CD8-positive, alpha-beta memory T cell (primary cell): Measurements from ENCODE around the gene RDH13. TPM values are rescaled to one million over a fixed set of nuclear protein-coding genes. Genes with fewer than 3 reads are reported as not detected.
"Not testable (repeated sequence)": the region's sequence is repeated elsewhere in the genome, so short reads cannot be mapped to it uniquely, and the experiment has no call there.

ENCODE experiments used
- CTCF ChIA-PET: fragments of 350-600 bp; sonication (Branson Sonifier 250); formaldehyde crosslinking; loops from one replicate; lab custom pipeline; 2021; ENCODE audit warnings: antibody characterized with exemption; lab: Charles Lee
- POLR2A ChIA-PET: fragments of 350-600 bp; sonication (Branson Sonifier 250); formaldehyde crosslinking; loops from one replicate; lab custom pipeline; 2021; ENCODE audit warnings: antibody characterized with exemption; lab: Charles Lee
- DNase-seq, 5 donors: peaks; one replicate each; pipeline versions ENCODE4 v3.0.0 to v3.0.0-alpha.2; 2020 to 2022; ENCODE audit warnings: mixed read lengths in 1 of 5
- H3K27ac ChIP-seq: one replicate; pipeline ENCODE4 v1.7.0; 2013; ENCODE audit warnings: low read depth, mild to moderate bottlenecking, low read length, moderate library complexity
- H3K27me3 ChIP-seq: 2 replicates; pipeline ENCODE4 v1.7.0; 2013; ENCODE audit warnings: low read length, mild to moderate bottlenecking; ENCODE audit not compliant: insufficient read depth, poor library complexity, severe bottlenecking
- H3K36me3 ChIP-seq: 2 replicates; pipeline ENCODE4 v1.7.0; 2013; ENCODE audit warnings: mild to moderate bottlenecking, low read length, moderate library complexity; ENCODE audit not compliant: insufficient read depth
- H3K4me1 ChIP-seq: 2 replicates; pipeline ENCODE4 v1.7.0; 2013; ENCODE audit warnings: mild to moderate bottlenecking, low read length, moderate library complexity; ENCODE audit not compliant: insufficient read depth
- H3K4me3 ChIP-seq: 2 replicates; pipeline ENCODE4 v1.7.0; 2013; ENCODE audit warnings: mild to moderate bottlenecking, low read length
- H3K9me3 ChIP-seq: 2 replicates; pipeline ENCODE4 v1.7.0; 2013; ENCODE audit warnings: mild to moderate bottlenecking, low read length
- H3K27ac Mint-ChIP-seq, 8 donors: one replicate each; pipeline ENCODE4 v1.8.0; 2020 to 2021; ENCODE audit warnings: mixed read lengths in 8 of 8, mild to moderate bottlenecking in 6 of 8, inconsistent platforms in 3 of 8, moderate library complexity in 3 of 8
- H3K27me3 Mint-ChIP-seq, 2 donors: one replicate each; pipeline ENCODE4 v1.8.0; 2020 to 2021; ENCODE audit warnings: mixed read lengths in 2 of 2, mild to moderate bottlenecking in 1 of 2, moderate library complexity in 1 of 2
- H3K36me3 Mint-ChIP-seq, 3 donors: one replicate each; pipeline ENCODE4 v1.8.0; 2020 to 2021; ENCODE audit warnings: mixed read lengths in 3 of 3, inconsistent platforms in 1 of 3, mild to moderate bottlenecking in 1 of 3
- H3K4me1 Mint-ChIP-seq, 3 donors: one replicate each; pipeline ENCODE4 v1.8.0; 2020 to 2021; ENCODE audit warnings: mixed read lengths in 3 of 3, inconsistent platforms in 1 of 3, mild to moderate bottlenecking in 1 of 3
- H3K4me3 Mint-ChIP-seq, 7 donors: one replicate each; pipeline ENCODE4 v1.8.0; 2020 to 2021; ENCODE audit warnings: mixed read lengths in 7 of 7, mild to moderate bottlenecking in 6 of 7, moderate library complexity in 4 of 7, inconsistent platforms in 2 of 7
- H3K9me3 Mint-ChIP-seq, 5 donors: one replicate each; pipeline ENCODE4 v1.8.0; 2020 to 2022; ENCODE audit warnings: mixed read lengths in 5 of 5, mild to moderate bottlenecking in 3 of 5, moderate library complexity in 2 of 5, inconsistent platforms in 1 of 5
- polyA plus RNA-seq: library from polyadenylated mRNA; unstranded; fragments of 300-500 nt; fragmentation: Illumina TruSeq; gene quantifications from one replicate; pipeline ENCODE4 v1.2.3, GENCODE V29; 2021
- total RNA-seq, 2 experiments: library from RNA; stranded (reverse); gene quantifications; one replicate each; pipeline ENCODE4 v1.2.3, GENCODE V29; 2021

The RDH13 gene
- total and polyA plus RNA-seq, 3 experiments from 2014 or later = 15.8 to 22.2 (median 21.4) TPM

- CTCF ChIA-PET, H3K27me3 ChIP-seq, H3K4me3 ChIP-seq, POLR2A ChIA-PET, H3K9me3 ChIP-seq, H3K27me3 Mint-ChIP-seq, H3K27ac ChIP-seq, DNase-seq, H3K36me3 ChIP-seq, H3K9me3 Mint-ChIP-seq: not testable (repeated sequence)
- H3K4me1 ChIP-seq = peaks cover 13% of the 10 kb centered on the region
- H3K27ac Mint-ChIP-seq = peak overlapping the region in 2 of 8 donors; percentile 56 to 64
- peaks cover 11 to 38% (median 15%) of the 10 kb centered on the region in 3 donors for H3K36me3 Mint-ChIP-seq
- peaks cover 9 to 25% (median 20%) of the 10 kb centered on the region in 3 donors for H3K4me1 Mint-ChIP-seq
- H3K4me3 Mint-ChIP-seq = peak overlapping the region in 1 of 7 donors; percentile 5
These were observed 2.7 kb downstream of the RDH13 start for GRCh38 chr19:55060287-55060686.

GRCh38 chr19:55058781-55059610 is 4.0 kb downstream of the RDH13 start:
- H3K4me3 Mint-ChIP-seq = no peak overlapping the region

GRCh38 chr19:55056827-55057226 is 6.1 kb downstream of the RDH13 start:
- ChIA-PET CTCF (no interaction called here), POLR2A (no interaction called here)
- H3K36me3 Mint-ChIP-seq = peaks cover 15 to 69% (median 19%) of the 10 kb centered on the region in 3 donors
- Histone ChIP-seq H3K9me3 (no peaks in the 10 kb centered on the region), H3K27ac (no peak overlapping the region), H3K36me3 (peaks cover 9% of the 10 kb centered on the region), H3K27me3 (no peaks in the 10 kb centered on the region), H3K4me1 (peaks cover under 1% of the 10 kb centered on the region), H3K4me3 (no peak overlapping the region)
- DNase-seq = no peak
- no peaks in the 10 kb centered on the region for H3K9me3 Mint-ChIP-seq
- no peaks in the 10 kb centered on the region for H3K27me3 Mint-ChIP-seq
- H3K4me1 Mint-ChIP-seq = peaks cover 3 to 14% (median 13%) of the 10 kb centered on the region in 3 donors
- peak overlapping the region in 1 of 7 donors; percentile 65 for H3K4me3 Mint-ChIP-seq
- no peak overlapping the region for H3K27ac Mint-ChIP-seq

More at GRCh38 chr19:55058781-55059610, 4.0 kb downstream of the RDH13 start:
- Mint-ChIP-seq H3K9me3 (no peaks in the 10 kb centered on the region), H3K27me3 (peaks cover 0 to 1% of the 10 kb centered on the region in 2 donors), H3K27ac (peak overlapping the region in 1 of 8 donors; percentile 90), H3K36me3 (peaks cover 13 to 48% (median 15%) of the 10 kb centered on the region in 3 donors), H3K4me1 (peaks cover 9 to 25% (median 20%) of the 10 kb centered on the region in 3 donors)
- Histone ChIP-seq H3K27me3 (no peaks in the 10 kb centered on the region), H3K4me3 (no peak overlapping the region), H3K4me1 (peaks cover 13% of the 10 kb centered on the region), H3K9me3 (no peaks in the 10 kb centered on the region), H3K27ac (no peak overlapping the region), H3K36me3 (peaks cover 9% of the 10 kb centered on the region)
- CTCF ChIA-PET = no interaction called here
- POLR2A ChIA-PET = no interaction called here
- no peak for DNase-seq

GRCh38 chr19:55053735-55054134 is 9.2 kb downstream of the RDH13 start:
- POLR2A ChIA-PET = no interaction called here
- peaks cover 10% of the 10 kb centered on the region for H3K36me3 ChIP-seq
- H3K27me3 ChIP-seq = no peaks in the 10 kb centered on the region
- H3K4me3 ChIP-seq = no peak overlapping the region
- no peak for DNase-seq
- no peak overlapping the region for H3K27ac ChIP-seq
- CTCF ChIA-PET = no interaction called here
- Mint-ChIP-seq H3K27ac (peak overlapping the region in 1 of 8 donors; percentile 46), H3K27me3 (no peaks in the 10 kb centered on the region), H3K4me3 (no peak overlapping the region), H3K36me3 (peaks cover 15 to 82% (median 17%) of the 10 kb centered on the region in 3 donors), H3K4me1 (no peaks in the 10 kb centered on the region), H3K9me3 (peaks cover 0 to 2% (median 0%) of the 10 kb centered on the region in 5 donors)
- no peaks in the 10 kb centered on the region for H3K4me1 ChIP-seq
- no peaks in the 10 kb centered on the region for H3K9me3 ChIP-seq

GRCh38 chr19:55050749-55051532 is 12.0 kb downstream of the RDH13 start:
- Histone ChIP-seq H3K27ac (no peak overlapping the region), H3K4me1 (no peaks in the 10 kb centered on the region), H3K9me3 (no peaks in the 10 kb centered on the region), H3K36me3 (peaks cover 13% of the 10 kb centered on the region), H3K27me3 (no peaks in the 10 kb centered on the region), H3K4me3 (no peak overlapping the region)
- ChIA-PET CTCF (no interaction called here), POLR2A (no interaction called here)
- Mint-ChIP-seq H3K27me3 (no peaks in the 10 kb centered on the region), H3K4me1 (no peaks in the 10 kb centered on the region), H3K27ac (no peak overlapping the region), H3K9me3 (peaks cover 0 to 2% (median 0%) of the 10 kb centered on the region in 5 donors), H3K4me3 (no peak overlapping the region), H3K36me3 (peaks cover 3 to 85% (median 13%) of the 10 kb centered on the region in 3 donors)
- no peak for DNase-seq

DNA sequence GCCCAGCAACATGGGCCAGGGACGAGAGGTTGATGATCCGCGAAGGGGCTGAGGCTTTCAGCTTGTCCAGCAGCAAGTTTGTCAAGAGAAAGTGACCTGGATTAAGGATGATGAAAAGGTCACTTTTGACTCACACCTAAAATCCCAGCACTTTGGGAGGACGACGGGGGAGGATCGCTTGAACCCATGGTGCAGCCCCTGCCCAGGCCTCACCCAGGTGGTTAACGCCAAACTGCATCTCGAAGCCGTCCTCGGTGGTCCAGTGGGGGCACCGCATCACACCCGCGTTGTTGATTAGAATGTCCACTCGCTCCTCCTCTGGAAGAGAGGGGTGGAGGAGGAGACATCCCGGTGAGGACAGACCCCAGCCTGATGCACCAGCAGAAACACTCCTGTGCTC is 14.5 kb downstream of the RDH13 start:
- no peak overlapping the region for H3K4me3 ChIP-seq
- H3K4me3 Mint-ChIP-seq = no peak overlapping the region
- CTCF ChIA-PET = no interaction called here

GRCh38 chr19:55047951-55048350 is 15.0 kb downstream of the RDH13 start:
- H3K36me3 Mint-ChIP-seq = peaks cover 3 to 81% (median 5%) of the 10 kb centered on the region in 3 donors
- CTCF ChIA-PET = no interaction called here
- POLR2A ChIA-PET = no interaction called here

More for the DNA sequence above, 14.5 kb downstream of the RDH13 start:
- H3K27me3 Mint-ChIP-seq = no peaks in the 10 kb centered on the region
- POLR2A ChIA-PET = no interaction called here
- Histone ChIP-seq H3K36me3 (peaks cover 13% of the 10 kb centered on the region), H3K27me3 (no peaks in the 10 kb centered on the region), H3K4me1 (no peaks in the 10 kb centered on the region), H3K9me3 (no peaks in the 10 kb centered on the region), H3K27ac (no peak overlapping the region)
- H3K9me3 Mint-ChIP-seq = peaks cover 0 to 2% (median 0%) of the 10 kb centered on the region in 5 donors
- H3K36me3 Mint-ChIP-seq = peaks cover 3 to 81% (median 8%) of the 10 kb centered on the region in 3 donors
- no peaks in the 10 kb centered on the region for H3K4me1 Mint-ChIP-seq
- DNase-seq = no peak
- no peak overlapping the region for H3K27ac Mint-ChIP-seq

More at GRCh38 chr19:55047951-55048350, 15.0 kb downstream of the RDH13 start:
- no peak for DNase-seq
- H3K9me3 Mint-ChIP-seq = peaks cover 0 to 2% (median 0%) of the 10 kb centered on the region in 5 donors
- Histone ChIP-seq H3K4me1 (no peaks in the 10 kb centered on the region), H3K9me3 (no peaks in the 10 kb centered on the region), H3K27ac (no peak overlapping the region), H3K27me3 (no peaks in the 10 kb centered on the region), H3K36me3 (peaks cover 13% of the 10 kb centered on the region), H3K4me3 (no peak overlapping the region)
- no peak overlapping the region for H3K27ac Mint-ChIP-seq
- H3K4me1 Mint-ChIP-seq = peaks cover 0 to under 1% (median under 1%) of the 10 kb centered on the region in 3 donors
- no peak overlapping the region for H3K4me3 Mint-ChIP-seq
- H3K27me3 Mint-ChIP-seq = no peaks in the 10 kb centered on the region
